Sciatic nerve (tissue), 2 donors: ENCODE measurements around the gene POC5. TPM values are rescaled to one million over a fixed set of nuclear protein-coding genes. Genes with fewer than 3 reads are reported as not detected.

ENCODE experiments used
- ATAC-seq: fragments of 200-7000 bp; cut with Tn5 transposase; one replicate; pipeline ENCODE4 v1.9.1; 2020; ENCODE audit warnings: mild to moderate bottlenecking, moderate library complexity
- DNase-seq: peaks from one replicate; pipeline ENCODE4 v3.0.0-alpha.2; 2020; ENCODE audit warnings: low spot score
- intact Hi-C: fragments of 100-400 bp; cut with DNase I; formaldehyde crosslinking; loops from one replicate; pipeline ENCODE4 v1.14.2; 2022
- total RNA-seq: library from RNA; stranded (reverse); fragmentation: NEBNext Ultra II Directional; extraction: Animal tissue kit (Norgen Biotek cat#: 25700); gene quantifications from one replicate; pipeline ENCODE4 v1.2.1, GENCODE V29; 2021
- donor health status: DM: no; HTN: no; CAD: no.
- donor health status: DM: no; HTN: no; CAD: no.

Gene POC5
- total RNA-seq, 1 donor from 2014 or later, result 11.7 TPM

DNA sequence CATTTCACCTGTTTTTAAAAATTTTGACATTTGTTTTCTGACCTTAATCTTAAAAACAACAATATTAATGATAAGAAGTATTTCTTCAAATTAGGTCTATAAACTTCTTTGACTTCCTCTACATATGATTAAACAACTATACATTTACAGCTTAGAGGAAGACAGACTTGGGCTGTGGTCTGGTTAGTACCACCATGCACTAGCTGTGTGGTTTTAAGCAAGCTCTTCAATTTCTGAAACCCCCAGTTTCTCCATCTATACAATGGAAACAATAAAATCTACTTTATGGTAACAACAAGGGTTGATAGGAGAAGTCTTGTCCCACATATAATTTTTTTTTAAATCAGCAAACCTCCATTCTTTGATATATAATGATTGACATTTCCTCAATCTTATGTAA lies 90.3 kb downstream of the POC5 start:
- ATAC-seq, result no peak
- intact Hi-C loops, result no loop called here
- no peak for DNase-seq

Other genes with a start within 250 kb of the POC5 start
- 44.6 TPM for gene CERT1, start 205.8 kb downstream of the POC5 start, total RNA-seq
- 63.8 TPM for gene POLK, start 205.5 kb downstream of the POC5 start, total RNA-seq
- gene ANKDD1B, start 106.0 kb downstream of the POC5 start, total RNA-seq, result 3.6 TPM